ENCODE results near the gene BRAF.
A peak's percentile ranks its signal among the peaks of the same experiment; 100 is the strongest.
"Not testable (repeated sequence)": the region's sequence is repeated elsewhere in the genome, so short reads cannot be mapped to it uniquely, and the experiment has no call there.

The BRAF gene

DNA sequence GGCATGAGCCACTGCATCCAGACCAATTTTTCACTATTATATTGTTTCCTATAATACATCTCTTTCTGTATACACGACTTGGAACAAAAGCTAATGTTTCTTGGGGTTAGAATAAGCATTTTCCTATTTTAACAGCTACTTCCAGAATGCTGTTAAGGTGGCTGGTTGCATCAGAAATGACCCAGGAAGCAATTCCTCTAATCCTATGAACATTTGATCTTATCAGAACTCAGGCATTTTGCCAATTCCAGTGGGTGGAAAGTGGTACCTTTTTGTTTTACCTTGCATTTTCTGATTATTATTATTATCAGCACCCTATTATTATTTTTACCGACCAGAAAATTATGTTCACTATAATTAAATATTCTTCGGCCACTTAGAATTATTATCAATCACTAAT is 154.9 kb downstream of the BRAF start:
- no peak for DNase-seq (ENCODE audit: low read depth)

- no peak for DNase-seq (ENCODE audit: low read depth)
Observed at GRCh38 chr7:140767418-140767817, 157.3 kb downstream of the BRAF start.

GRCh38 chr7:140765441-140765840 is 159.3 kb downstream of the BRAF start:
- not testable (repeated sequence) for DNase-seq (ENCODE audit: low read depth)

DNA sequence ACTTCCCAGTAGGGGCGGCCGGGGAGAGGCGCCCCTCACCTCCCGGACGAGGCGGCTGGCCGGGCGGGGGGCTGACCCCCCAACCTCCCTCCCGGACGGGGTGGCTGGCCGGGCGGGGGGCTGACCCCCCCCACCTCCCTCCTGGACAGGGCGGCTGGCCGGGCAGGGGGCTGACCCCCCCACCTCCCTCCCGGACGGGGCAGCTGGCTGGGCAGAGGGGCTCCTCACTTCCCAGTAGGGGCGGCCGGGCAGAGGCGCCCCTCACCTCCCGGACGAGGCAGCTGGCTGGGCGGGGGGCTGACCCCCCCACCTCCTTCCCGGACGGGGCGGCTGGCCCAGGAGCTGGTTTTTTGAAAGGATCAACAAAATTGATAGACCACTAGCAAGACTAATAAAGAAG is 161.6 kb downstream of the BRAF start:
- not testable (repeated sequence) for DNase-seq (ENCODE audit: low read depth)

DNA sequence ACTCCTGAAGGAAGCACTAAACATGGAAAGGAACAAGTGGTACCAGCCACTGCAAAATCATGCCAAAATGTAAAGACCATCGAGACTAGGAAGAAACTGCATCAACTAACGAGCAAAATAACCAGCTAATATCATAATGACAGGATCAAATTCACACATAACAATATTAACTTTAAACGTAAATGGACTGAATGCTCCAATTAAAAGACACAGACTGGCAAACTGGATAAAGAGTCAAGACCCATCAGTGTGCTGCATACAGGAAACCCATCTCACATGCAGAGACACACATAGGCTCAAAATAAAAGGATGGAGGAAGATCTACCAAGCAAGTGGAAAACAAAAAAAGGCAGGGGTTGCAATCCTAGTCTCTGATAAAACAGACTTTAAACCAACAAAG is 163.4 kb downstream of the BRAF start:
- not testable (repeated sequence) for DNase-seq (ENCODE audit: low read depth)

- DNase-seq (ENCODE audit: low read depth) = no peak
Observed at GRCh38 chr7:140754506-140754905, 170.2 kb downstream of the BRAF start.

DNA sequence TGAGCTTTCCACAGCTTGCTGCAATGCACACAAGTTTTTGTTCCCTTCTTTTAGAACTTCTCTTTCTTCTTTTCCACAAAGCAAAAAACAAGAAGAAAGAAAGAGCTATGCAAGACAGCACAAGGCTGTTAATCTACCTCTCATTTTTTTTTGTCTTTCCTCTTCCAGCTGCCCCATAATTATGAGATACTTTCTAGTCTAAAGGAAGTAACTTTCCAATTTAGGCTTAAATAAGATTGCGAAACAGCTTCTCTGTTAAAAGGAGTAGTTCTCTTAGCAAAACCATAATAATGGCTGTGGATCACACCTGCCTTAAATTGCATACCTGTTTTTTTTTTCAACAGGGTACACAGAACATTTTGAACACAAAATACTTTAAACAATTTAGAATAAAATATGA is 172.2 kb downstream of the BRAF start:
- no peak for DNase-seq (ENCODE audit: low read depth)

GRCh38 chr7:140746751-140747150 is 178.0 kb downstream of the BRAF start:
- DNase-seq (ENCODE audit: low read depth) = no peak

- DNase-seq (ENCODE audit: low read depth) = no peak
Observed at GRCh38 chr7:140745266-140746058, 179.3 kb downstream of the BRAF start.

GRCh38 chr7:140744005-140744404 is 180.7 kb downstream of the BRAF start:
- DNase-seq (ENCODE audit: low read depth) = no peak

DNA sequence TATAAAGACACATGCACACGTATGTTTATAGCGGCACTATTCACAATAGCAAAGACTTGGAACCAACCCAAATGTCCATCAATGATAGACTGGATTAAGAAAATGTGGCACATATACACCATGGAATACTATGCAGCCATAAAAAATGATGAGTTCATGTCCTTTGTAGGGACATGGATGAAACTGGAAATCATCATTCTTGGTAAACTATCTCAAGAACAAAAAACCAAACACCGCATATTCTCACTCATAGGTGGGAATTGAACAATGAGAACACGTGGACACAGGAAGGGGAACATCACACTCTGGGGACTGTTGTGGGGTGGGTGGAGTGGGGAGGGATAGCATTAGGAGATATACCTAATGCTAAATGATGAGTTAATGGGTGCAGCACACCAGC is 181.5 kb downstream of the BRAF start:
- not testable (repeated sequence) for DNase-seq (ENCODE audit: low read depth)

DNA sequence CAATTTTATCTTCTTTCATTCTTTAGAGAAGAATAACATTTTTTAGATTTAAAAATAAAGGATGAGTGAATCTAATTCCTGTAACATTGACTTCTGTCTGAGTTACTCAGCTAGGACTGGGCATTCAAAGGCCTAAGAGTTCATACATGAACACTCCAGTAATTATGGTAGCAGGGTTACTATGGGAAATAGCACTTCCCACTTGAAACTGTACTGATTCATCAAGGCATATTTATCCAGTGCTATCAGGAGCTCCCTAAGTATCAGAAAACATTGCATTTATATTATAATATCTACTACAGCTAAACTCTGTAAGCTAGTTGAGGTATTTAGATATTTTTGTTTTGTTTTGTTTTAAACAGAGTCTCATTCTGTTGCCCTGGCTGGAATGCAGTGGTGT is 186.4 kb downstream of the BRAF start:
- no peak for DNase-seq (ENCODE audit: low read depth)

- no peak for DNase-seq (ENCODE audit: low read depth)
Observed at GRCh38 chr7:140734729-140735128, 190.0 kb downstream of the BRAF start.

- no peak for DNase-seq (ENCODE audit: low read depth)
Observed at GRCh38 chr7:140734096-140734495, 190.6 kb downstream of the BRAF start.

DNA sequence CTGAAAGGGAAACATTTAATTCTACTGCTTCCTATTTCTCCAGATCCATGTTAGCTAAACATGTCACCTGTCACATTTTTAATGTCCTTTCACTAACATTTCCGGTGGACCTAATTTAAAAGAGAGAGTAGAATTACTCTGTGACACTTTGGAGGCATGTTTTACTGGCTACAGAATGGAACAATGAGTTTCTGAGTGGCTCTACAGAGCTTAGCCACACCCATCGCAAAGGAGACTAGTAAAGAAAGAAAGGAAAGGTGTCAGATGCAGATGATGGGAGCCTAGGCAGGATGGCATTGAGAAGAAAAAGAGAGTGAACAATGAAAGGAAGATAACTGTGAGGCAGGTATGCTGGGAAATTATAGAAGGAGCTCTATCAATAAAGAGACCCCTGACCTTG is 192.3 kb downstream of the BRAF start:
- DNase-seq (ENCODE audit: low read depth) = no peak

GRCh38 chr7:140726281-140726680 is 198.4 kb downstream of the BRAF start:
- no peak for DNase-seq (ENCODE audit: low read depth)

- no peak for DNase-seq (ENCODE audit: low read depth)
Observed at GRCh38 chr7:140724706-140725105, 200.0 kb downstream of the BRAF start.

- no peak for DNase-seq (ENCODE audit: low read depth)
Observed at GRCh38 chr7:140723574-140723973, 201.2 kb downstream of the BRAF start.

GRCh38 chr7:140723006-140723405 is 201.7 kb downstream of the BRAF start:
- DNase-seq (ENCODE audit: low read depth) = peak; percentile 11

- DNase-seq (ENCODE audit: low read depth) = no peak
Observed at GRCh38 chr7:140722254-140722653, 202.5 kb downstream of the BRAF start.

GRCh38 chr7:140719721-140720120 is 205.0 kb downstream of the BRAF start:
- no peak for DNase-seq (ENCODE audit: low read depth)

DNA sequence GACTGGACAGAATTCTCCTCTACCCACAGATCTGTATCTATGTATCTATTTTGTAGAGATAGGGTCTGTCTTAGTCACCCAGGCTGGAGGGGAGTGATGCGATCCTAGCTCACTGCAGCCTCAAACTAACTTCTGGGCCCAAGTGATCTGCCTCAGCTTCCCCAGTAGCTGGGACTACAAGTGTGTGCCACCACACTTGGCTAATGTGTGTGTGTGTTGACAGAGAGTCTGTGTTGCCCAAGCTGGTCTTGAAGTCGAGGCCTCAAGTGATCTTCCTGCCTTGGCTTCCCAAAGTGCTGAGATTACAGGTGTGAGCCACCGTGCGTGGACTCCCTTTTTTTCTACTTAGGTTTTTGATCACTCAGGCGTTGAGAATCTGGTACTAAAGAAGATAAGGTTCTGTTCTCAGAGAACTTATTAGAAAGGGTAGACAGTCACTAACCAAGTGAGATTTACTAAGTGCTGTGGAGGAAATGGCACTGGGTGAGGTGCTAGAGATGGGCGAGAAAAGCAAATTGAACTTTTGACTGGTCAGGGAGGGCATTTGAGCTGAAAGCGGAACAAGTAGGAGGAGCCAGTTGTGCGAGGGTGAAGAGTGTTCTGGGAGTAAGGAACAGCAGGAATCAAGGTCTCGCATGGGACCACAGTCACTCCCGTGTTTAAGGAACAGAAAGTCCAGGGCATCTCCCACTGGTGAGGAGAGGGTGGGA is 210.2 kb downstream of the BRAF start:
- no peak for DNase-seq (ENCODE audit: low read depth)

DNA sequence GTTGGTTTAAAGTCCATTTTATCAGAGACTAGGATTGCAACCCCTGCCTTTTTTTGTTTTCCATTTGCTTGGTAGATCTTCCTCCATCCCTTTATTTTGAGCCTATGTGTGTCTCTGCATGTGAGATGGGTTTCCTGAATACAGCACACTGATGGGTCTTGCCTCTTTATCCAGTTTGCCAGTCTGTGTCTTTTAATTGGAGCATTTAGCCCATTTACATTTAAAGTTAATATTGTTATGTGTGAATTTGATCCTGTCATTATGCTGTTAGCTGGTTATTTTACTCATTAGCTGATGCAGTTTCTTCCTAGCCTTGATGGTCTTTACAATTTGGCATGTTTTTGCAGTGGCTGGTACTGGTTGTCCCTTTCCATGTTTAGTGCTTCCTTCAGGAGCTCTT is 212.3 kb downstream of the BRAF start:
- not testable (repeated sequence) for DNase-seq (ENCODE audit: low read depth)

DNA sequence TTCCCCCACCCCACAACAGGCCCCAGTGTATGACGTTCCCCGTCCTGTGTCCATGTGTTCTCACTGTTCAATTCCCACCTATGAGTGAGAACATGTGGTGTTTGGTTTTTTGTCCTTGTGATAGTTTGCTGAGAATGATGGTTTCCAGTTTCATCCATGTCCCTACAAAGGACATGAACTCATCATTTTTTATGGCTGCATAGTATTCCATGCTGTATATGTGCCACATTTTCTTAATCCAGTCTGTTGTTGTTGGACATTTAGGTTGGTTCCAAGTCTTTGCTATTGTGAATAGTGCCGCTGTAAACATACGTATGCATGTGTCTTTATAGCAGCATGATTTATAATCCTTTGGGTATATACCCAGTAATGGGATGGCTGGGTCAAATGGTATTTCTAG is 216.0 kb downstream of the BRAF start:
- not testable (repeated sequence) for DNase-seq (ENCODE audit: low read depth)

Data from activated T-cell treated with anti-CD3 and anti-CD28 coated beads for 48 hours (primary cell).